Omental fat pad (tissue), 4 donors: ENCODE data around the gene SPATC1L. TPM values are rescaled to one million over a fixed set of nuclear protein-coding genes. Genes with fewer than 3 reads are reported as not detected.

Experiments used
- ATAC-seq: fragments of 150-250 bp; one replicate; pipeline ENCODE4 v1.9.1; 2016; ENCODE audit warnings: mild to moderate bottlenecking, moderate library complexity; ENCODE audit not compliant: low FRiP score
- DNase-seq: peaks from one replicate; pipeline ENCODE4 v3.0.0-alpha.2; 2019; ENCODE audit warnings: low spot score
- total RNA-seq, 4 donors: library from RNA; depleted of rRNA; stranded (reverse); fragments of >200 nt; gene quantifications; one replicate each; pipeline ENCODE4 v1.1.0, GENCODE V29; 2016
- TF ChIP-seq, protein P1 (sequence below), 3 donors: fragments of 450-650 bp; IDR thresholded peaks; one replicate each; pipeline ENCODE4 v1.5.1; 2016 to 2017; ENCODE audit warnings: antibody characterized with exemption in 3 of 3, mild to moderate bottlenecking in 3 of 3, moderate library complexity in 2 of 3

SPATC1L gene
- total RNA-seq, 4 donors from 2014 or later: 0.96 to 8.0 (median 2.8) TPM

GRCh38 chr21:46213620-46214286, 29.5 kb upstream of the SPATC1L start:
- ATAC-seq (no peak), DNase-seq (peak; percentile 16)
- TF ChIP-seq, protein P1, sequence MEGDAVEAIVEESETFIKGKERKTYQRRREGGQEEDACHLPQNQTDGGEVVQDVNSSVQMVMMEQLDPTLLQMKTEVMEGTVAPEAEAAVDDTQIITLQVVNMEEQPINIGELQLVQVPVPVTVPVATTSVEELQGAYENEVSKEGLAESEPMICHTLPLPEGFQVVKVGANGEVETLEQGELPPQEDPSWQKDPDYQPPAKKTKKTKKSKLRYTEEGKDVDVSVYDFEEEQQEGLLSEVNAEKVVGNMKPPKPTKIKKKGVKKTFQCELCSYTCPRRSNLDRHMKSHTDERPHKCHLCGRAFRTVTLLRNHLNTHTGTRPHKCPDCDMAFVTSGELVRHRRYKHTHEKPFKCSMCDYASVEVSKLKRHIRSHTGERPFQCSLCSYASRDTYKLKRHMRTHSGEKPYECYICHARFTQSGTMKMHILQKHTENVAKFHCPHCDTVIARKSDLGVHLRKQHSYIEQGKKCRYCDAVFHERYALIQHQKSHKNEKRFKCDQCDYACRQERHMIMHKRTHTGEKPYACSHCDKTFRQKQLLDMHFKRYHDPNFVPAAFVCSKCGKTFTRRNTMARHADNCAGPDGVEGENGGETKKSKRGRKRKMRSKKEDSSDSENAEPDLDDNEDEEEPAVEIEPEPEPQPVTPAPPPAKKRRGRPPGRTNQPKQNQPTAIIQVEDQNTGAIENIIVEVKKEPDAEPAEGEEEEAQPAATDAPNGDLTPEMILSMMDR (IDR thresholded peaks at IDR 0.05): no peak

GRCh38 chr21:46212721-46213484, 28.6 kb upstream of the SPATC1L start:
- TF ChIP-seq, protein P1 (IDR thresholded peaks at IDR 0.05): no peak
- peak; percentile 2 for DNase-seq
- no peak for ATAC-seq

GRCh38 chr21:46211786-46212720, 27.8 kb upstream of the SPATC1L start:
- DNase-seq (peak; percentile 20), ATAC-seq (no peak)
- TF ChIP-seq, protein P1 (IDR thresholded peaks at IDR 0.05): no peak

DNA sequence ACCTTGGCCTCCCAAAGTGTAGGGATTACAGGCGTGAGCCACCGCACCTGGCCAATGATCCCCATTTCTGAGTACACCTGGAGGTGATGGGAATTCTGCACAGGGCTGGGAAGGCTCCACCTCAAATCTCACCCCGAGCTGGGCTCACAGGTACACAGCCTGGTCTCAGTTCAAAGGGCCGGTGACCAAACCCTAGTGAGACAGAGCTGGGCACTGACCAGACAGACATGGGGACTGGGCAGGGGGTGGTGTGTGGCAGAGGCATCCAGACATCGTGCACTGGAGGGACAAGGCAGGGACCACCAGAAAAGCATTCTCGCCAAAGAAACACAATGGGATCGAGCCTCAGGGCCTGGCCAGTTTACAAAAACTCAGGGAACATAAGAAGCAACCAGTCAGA, 27.1 kb upstream of the SPATC1L start:
- DNase-seq (peak; percentile 17), ATAC-seq (no peak)
- TF ChIP-seq, protein P1 (IDR thresholded peaks at IDR 0.05): no peak

DNA sequence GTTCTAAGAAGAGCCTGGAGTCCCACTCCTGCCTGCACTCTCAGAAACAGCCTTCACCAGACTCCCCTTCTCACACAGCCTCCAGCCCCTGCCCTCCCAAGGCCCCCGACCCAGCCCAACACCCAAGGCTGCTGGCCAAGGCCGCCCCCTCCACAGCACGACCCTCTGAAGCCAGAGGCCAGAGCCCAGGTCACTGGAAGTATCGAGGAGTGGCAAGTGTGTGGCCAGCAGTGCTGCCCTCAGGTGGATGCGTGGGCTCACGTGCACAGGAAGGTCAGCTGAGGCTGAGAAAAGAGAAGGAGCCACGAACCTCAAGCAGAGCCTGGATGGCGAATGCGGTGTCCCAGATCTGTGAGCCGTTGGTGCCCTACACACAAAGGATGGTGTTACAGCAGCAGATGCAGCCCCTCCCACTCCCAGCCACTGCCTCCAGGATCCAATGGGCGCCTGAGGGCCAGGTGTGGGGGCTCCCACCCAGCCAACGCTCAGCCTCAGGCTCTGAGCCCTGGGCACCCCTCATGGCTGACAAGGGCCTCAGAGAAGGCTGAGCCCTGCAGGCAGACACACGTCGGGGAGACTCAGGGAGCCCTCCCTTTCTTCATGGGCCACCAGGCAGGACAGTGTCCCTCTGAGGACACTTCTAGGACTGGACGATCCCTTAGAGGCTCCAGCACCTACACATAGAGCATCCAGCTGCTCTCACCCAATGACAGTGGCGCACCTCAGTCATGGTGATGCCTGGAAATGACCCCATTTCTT, 26.3 kb upstream of the SPATC1L start:
- DNase-seq (peak; percentile 16), ATAC-seq (no peak)
- TF ChIP-seq, protein P1 (IDR thresholded peaks at IDR 0.05): no peak
